ENCODE measurements around the gene SPOCD1.

Gene SPOCD1

DNA sequence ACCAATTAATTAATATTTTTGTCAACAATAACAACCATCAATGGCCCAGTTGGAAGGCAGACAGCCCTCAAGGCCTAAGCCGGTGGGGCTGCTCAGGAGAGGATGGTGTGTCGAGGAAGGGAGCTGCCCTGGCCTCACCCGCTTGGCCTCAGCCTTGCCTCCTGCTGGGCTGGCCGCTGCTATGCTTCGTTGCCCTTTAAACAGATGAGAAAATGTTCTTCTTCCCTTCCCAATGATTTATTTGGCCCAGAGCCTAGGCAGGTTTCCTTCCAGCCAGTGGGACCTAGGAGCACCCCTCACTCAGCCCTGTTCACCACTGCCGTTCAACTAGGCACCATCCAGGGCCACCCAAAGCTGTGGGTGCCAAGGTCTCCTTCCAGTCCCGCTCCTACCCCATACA lies 48.6 kb downstream of the SPOCD1 start:
- DNase-seq (ENCODE audit: low read depth): no peak
- TF ChIP-seq CTCF (conservative IDR thresholded peaks at IDR 0.05; ENCODE audit: low read depth, low read length): no peak
- H3K4me3 ChIP-seq (ENCODE audit: low read length): no peak overlapping the region

DNA sequence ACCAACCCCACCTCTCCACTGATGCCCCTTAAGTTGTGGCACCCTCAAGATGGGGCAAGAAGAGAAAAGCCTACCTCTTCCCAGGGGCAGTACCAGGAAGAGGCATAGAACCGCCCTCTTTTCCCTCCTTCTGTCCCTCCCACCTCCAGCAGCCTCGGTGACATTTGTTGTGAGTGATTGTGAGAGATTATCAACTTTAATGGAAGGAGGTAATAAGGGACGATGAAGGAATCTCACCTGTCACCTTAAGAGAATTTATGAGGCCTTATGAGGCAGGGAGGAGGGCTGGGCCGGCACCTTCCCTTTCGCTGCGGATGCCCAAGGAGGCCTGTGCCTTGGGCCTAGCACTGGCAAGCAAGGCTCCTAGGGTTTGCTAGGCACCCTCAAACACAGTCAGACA lies 50.3 kb downstream of the SPOCD1 start:
- H3K4me3 ChIP-seq (ENCODE audit: low read length): no peak overlapping the region
- no peak for TF ChIP-seq CTCF (conservative IDR thresholded peaks at IDR 0.05; ENCODE audit: low read depth, low read length)
- no peak for DNase-seq (ENCODE audit: low read depth)

GRCh38 chr1:31765041-31765467 lies 50.8 kb downstream of the SPOCD1 start:
- no peak for DNase-seq (ENCODE audit: low read depth)
- H3K4me3 ChIP-seq (ENCODE audit: low read length): no peak overlapping the region
- peak; percentile 57 for TF ChIP-seq CTCF (conservative IDR thresholded peaks at IDR 0.05; ENCODE audit: low read depth, low read length)

DNA sequence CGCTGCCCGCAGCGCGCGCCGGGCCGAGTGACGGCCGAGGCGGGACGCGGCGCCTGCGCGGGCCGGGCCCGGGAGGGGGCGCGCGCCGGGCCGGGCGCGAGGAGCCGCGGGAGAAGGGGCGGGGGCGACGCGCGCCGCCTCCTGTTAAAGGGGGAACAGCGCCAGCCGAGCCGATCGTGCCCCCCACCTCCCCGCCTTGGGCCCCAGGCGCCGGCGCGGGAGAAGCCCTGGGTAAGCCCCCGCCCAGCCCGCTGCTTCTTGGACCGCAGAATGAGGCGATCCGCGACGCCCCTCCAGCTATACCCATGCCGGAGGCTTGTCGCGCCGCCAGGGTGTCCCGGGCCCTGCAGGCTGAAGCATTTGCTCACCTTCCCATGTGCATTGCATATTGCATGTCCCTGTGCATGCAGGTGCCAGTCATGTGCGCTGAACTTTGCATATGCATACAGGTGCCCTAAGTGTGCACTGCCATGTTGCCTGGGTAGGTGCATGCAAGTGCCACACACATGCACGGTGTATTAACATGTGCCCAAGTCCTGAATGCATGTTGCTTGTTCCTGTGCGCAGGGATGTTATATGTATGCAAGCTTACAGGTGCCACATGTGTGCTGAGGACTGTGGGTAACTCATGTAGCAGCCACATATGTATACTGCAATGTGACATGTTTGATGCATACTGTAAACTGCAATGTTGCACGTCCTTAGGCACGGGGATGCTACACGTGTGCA lies 51.3 kb downstream of the SPOCD1 start, which contains the start of gene ADGRB2:
TSS of gene ADGRB2 (minus strand) at position 29 of the 729 bp plus-strand sequence. CDS start 7,119 bp downstream, outside the sequence.
- DNase-seq (ENCODE audit: low read depth): no peak
- no peak for TF ChIP-seq CTCF (conservative IDR thresholded peaks at IDR 0.05; ENCODE audit: low read depth, low read length)
- H3K4me3 ChIP-seq (ENCODE audit: low read length): peak within 1 kb of the TSS; percentile 49

- no peak for TF ChIP-seq CTCF (conservative IDR thresholded peaks at IDR 0.05; ENCODE audit: low read depth, low read length)
- H3K4me3 ChIP-seq (ENCODE audit: low read length): peak overlapping the region; percentile 49
- no peak for DNase-seq (ENCODE audit: low read depth)
Observed at GRCh38 chr1:31763671-31764311, 52.0 kb downstream of the SPOCD1 start.

DNA sequence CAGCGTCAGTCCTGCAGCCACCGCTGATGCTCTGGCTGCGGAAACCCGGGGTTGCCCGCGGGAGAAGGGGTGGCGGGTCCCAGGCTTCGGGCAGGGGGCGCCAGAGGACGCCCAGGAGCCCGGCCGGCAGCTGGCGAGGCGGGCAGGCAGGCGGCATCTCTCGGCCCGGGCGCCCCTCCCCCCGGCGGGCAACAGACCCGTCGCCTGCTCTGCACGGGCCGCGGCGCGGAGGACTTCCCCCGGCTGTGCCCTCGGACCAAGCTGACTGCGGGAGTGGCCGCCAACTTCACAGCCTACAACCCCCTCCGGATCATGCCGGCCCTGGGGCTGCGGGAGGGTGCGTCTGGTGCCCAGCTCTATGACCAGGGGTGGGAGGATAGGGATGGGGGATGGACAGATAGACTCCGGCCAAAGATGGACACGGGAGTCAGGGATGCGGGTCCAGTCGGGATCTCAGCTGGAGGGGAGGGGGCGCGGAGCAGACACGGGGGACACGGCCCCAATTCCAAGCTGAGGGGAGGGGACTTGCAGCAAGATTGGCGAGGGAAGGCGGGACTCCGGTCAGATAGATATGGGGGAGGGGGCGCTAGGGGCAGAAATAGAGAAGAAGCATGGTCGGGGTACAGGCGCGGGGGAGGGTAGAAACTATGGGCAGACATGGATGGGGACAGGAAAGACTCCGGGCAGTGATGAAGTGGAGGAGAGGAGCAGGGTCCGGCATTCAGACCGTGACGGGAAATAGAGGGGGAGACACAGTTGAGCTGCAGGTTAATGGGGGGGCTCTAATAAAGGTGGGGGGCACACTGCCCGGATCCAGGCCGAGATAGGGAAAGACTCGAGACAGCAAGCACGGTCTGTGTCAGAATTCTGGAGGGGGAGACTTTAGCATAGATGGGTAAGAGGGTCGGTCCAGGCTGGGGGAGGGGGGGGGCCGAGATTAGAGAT lies 52.8 kb downstream of the SPOCD1 start:
- no peak for DNase-seq (ENCODE audit: low read depth)
- H3K4me3 ChIP-seq (ENCODE audit: low read length): peak overlapping the region; percentile 49

More for the DNA sequence above, 52.8 kb downstream of the SPOCD1 start:
- peak; percentile 72 for TF ChIP-seq CTCF (conservative IDR thresholded peaks at IDR 0.05; ENCODE audit: low read depth, low read length)

All from retinal pigment epithelial cell (primary cell).